ENCODE measurements around the gene SLF2.
A peak's percentile ranks its signal among the peaks of the same experiment; 100 is the strongest.

SLF2 gene, protein sequence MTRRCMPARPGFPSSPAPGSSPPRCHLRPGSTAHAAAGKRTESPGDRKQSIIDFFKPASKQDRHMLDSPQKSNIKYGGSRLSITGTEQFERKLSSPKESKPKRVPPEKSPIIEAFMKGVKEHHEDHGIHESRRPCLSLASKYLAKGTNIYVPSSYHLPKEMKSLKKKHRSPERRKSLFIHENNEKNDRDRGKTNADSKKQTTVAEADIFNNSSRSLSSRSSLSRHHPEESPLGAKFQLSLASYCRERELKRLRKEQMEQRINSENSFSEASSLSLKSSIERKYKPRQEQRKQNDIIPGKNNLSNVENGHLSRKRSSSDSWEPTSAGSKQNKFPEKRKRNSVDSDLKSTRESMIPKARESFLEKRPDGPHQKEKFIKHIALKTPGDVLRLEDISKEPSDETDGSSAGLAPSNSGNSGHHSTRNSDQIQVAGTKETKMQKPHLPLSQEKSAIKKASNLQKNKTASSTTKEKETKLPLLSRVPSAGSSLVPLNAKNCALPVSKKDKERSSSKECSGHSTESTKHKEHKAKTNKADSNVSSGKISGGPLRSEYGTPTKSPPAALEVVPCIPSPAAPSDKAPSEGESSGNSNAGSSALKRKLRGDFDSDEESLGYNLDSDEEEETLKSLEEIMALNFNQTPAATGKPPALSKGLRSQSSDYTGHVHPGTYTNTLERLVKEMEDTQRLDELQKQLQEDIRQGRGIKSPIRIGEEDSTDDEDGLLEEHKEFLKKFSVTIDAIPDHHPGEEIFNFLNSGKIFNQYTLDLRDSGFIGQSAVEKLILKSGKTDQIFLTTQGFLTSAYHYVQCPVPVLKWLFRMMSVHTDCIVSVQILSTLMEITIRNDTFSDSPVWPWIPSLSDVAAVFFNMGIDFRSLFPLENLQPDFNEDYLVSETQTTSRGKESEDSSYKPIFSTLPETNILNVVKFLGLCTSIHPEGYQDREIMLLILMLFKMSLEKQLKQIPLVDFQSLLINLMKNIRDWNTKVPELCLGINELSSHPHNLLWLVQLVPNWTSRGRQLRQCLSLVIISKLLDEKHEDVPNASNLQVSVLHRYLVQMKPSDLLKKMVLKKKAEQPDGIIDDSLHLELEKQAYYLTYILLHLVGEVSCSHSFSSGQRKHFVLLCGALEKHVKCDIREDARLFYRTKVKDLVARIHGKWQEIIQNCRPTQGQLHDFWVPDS

DNA sequence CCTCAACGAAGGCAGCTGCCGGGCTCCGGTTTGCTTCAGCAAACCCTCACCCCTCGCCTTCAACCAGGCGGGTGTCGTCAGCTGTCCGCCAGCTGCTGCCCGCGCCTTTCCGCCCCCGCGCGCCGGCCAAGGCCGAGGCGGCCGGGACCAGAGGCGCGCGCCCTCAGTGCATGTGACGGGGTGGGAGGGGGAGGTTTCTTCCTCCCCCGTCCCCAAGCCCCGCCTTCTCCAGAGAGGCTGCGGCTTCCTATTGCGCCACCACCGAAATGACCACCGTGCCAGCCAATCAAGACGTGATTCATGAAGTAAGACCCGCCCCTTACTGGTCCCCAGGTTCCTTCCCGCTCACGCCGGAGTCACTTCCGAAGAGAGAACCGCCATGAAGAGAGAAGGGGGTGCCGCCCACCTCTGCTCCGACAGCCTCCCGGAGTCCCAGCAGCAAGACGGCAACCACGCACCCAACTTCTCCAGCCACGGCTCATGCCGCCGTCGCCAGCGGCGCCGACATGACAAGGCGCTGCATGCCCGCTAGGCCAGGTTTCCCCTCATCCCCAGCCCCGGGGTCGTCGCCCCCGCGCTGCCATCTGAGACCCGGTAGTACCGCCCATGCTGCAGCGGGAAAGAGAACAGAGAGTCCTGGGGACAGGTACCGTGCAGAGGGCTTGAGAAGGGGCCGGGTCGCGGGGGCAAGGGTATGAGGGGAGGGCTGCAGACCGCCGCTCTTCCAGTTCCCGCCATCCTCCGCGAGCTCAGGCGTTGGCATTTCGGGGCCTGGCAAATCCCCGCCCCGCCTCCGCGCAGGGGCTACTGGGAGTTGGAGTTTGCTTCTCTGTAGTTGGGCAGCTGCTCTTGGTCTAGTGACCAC, at the start of gene SLF2:
SLF2 (plus strand) TSS at position 359 of the 865 bp plus-strand sequence; CDS start at position 507, 148 bp downstream.
- peak; percentile 98 for DNase-seq

DNA sequence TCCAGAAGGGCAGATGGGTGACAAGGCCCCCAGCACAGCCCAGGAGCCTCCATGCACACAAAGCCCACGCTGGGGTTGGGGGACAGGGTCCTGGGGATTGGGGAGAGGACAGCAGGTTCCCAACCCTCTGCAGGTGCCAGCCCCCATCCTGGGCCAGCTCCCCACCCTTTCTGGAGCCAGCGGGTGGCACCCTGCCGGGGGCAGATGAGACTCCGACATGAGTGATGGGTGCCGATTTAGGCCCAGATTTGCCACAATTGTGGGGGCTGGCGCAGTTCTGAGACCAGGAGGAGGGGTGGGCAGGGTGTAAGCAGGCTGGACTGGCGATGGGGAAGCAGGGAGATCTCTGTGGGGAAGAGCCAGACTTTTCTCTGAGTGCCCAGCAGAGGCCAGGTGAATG, 49.3 kb upstream of the SLF2 start:
- no peak for DNase-seq

DNA sequence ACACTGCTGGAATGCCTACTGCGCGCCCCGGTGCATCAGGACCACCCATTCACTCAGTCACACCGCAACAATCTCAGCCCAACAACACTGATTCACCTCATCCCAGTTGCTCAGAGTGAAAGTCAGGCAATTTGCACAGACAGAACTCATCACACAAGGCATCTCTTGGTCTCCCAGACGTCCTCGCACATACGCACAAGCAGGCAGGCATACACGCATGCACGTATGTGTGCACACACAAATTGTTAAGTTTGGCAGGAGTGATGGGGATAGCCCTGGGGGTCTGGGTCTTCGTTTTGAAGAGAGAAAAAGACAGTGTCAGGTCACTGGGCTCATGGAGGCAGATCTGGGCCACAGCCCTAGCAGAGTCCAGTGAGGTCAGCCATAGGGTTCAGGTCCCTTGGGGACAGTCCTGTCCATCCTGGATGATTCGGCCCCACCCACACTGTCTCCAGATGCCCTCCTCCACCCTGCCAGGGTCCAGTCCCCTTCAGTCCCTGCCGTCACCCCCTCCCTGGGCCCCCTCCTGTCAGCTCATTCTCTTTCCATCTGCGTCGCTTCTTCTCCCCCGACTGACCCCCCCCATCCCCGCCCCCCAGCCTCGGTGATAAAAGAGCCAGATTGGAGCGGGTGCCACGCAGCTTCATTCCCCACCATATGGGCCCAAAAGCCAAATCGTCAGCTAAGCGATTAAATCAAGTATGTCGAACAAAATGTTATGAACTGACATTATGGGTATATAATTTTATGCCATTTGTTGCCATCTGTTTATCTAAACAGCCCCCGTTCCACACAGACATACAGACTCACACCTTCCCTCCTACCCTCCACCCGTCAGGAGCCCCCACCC, 48.5 kb upstream of the SLF2 start:
- DNase-seq = no peak

DNA sequence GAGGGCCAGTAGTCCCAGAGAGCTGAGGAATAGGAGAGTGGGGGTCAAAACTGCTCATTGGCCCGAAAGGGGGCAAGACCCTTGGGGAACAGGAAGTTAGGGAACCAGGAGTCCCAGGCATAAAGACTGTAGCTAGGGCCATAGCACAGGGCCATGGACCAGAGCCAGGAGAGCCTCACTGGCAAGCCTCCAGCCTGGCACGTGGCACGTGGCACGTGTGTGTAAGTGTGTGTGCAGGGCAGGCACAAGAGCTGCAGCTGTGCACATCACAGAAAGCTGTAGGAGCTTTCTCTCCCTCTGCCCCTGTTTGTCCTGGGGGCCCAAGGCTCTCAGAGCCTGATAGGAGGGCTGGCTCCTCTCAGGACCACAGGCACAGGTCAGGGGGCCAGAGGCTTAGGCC, 47.8 kb upstream of the SLF2 start:
- DNase-seq = no peak

DNA sequence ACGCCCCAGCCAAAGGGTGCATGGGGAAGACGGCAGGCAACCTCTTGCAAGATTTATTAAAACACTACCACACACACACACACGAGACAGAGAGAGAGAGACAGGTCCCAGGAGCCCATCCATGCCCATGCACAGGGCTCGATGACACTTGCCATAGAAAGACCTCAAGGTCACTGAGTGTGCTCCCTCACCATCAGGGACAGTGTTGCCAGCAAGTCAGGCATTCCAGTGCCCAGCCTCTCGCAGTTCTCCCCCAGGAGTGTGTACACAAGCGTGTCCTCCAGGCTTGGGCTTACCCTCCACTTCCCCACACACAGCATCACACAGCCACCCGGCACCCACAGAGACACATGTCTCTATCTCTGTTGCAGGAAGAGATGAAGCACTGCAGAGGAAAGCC, 46.8 kb upstream of the SLF2 start:
- no peak for DNase-seq

DNA sequence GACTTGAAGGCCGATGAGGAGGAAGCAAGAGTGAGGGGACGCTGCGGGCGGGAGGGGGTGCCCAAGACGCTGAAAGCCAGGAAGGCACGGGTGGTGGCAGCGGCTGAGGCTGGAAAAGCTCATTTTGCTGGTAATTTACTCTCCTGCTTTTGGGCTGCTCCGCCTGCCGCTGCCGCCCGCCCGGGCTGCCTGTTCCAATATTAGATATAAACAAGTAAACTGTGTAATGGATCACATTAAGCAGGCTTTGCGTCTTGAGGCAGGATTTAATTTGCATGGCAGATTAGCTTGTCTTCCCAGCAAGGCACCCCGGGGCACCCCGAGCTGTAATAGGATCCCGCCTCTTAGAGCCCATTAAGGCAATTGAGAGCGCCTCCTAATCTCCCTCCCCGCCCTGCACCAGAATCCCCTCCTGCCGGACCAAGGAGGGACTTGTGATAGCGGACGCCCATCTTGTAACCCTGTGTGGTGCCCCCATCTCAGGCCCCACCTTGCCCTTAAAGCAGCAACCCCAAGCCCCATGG, 46.1 kb upstream of the SLF2 start:
- no peak for DNase-seq

DNA sequence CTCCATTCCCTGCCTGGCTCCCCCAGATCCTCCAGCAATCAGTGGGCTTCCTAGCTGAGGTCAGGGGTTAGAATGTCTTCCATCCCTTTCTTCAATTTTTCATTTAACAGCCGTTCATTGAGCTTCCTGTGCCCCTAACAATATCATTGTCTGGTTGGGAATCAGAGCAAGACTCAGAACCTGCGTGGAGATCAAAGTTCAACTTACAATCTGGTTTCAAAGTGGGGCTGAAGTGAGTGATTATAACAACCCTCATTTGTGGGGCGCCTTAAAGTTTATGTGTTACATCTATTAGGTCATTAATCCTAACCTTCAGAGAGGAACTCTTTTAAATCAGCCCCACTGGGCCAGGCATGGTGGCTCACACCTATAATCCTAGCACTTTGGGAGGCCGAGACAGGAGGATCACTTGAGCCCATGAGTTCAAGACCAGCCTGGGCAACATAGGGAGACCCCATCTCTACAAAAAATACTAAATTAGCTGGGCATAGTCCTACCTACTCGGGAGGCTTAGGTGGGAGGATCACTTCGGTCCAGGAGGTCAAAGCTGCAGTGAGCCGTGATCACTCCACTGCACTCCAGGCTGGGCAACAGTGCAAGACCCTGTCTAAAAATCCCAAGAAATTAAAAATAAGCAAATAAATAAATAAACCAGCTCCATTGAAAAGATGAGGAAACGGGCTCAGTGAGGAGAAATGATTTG, 45.4 kb upstream of the SLF2 start:
- DNase-seq = no peak

DNA sequence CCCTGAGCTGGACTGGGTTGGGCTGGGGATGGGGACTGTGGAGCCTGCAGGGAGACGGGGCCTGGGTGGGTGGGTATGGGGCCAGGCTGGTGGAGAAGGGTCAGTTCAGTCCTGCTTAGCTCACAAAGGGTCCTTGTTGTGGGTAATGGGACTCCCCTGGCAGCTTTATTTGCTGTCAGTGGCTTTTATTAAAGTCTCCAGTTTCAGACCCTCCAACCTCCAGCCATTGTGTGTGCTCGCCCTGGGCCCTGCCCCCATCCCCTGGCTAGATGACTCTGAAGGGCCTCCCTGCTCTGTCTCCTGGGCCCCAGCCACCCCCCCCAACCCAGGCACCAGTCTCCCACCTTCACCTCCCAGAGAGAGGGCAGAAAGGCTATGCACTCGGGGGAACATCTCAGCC, 44.4 kb upstream of the SLF2 start:
- DNase-seq = no peak

DNA sequence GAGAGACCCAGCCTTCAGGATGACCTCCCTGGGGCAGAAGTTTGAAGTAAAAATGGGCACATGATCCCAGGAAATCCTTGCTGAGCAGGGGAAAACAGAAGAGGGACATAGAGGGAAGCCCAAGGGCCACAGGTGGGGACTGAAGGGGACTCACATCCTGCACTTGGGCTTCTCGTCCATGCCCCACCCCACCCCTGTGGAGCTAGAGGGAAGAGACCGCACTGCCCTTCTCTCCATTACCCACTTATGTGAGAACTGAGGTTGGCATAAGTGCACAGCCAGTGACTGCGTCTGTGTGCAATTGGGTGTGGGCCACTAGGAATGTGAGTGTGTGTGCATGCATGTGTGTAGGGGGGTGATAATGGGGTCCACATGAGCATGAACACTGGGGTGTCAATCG, 43.4 kb upstream of the SLF2 start:
- no peak for DNase-seq

DNA sequence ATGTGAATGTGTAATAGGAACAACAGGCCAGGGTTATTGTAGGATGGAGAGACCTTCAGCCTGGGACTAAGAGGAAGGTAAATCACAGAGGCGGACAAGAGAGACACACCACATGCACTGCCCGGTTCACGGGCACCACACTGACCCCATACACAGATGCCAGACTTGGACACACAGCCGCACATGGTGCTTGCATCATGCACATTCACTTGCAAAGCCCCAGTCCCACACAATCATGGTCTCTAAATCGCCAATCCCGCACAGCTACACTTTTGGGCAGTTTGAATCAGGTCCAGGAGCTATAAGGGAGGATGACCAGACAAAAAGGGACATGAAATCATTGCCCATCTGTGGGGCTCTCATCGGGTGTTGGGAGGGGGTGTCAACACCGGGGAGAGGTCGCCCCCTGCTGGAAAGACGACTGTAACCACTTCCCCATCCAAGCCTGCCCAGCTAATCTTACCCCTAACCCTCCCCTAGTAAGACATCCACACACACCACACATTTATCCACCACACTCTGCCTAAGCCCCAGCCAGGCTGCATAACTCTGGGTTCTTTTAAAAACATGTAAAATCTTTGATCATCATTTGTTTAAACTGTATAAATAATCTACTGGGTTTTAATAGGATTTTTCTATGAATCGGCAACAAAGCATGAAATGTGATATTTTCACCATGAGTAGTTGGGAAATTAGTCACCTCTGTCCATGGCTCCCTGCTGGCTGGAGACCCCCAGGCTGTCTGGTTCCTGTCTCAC, 40.5 kb upstream of the SLF2 start:
- peak; percentile 51 for DNase-seq

DNA sequence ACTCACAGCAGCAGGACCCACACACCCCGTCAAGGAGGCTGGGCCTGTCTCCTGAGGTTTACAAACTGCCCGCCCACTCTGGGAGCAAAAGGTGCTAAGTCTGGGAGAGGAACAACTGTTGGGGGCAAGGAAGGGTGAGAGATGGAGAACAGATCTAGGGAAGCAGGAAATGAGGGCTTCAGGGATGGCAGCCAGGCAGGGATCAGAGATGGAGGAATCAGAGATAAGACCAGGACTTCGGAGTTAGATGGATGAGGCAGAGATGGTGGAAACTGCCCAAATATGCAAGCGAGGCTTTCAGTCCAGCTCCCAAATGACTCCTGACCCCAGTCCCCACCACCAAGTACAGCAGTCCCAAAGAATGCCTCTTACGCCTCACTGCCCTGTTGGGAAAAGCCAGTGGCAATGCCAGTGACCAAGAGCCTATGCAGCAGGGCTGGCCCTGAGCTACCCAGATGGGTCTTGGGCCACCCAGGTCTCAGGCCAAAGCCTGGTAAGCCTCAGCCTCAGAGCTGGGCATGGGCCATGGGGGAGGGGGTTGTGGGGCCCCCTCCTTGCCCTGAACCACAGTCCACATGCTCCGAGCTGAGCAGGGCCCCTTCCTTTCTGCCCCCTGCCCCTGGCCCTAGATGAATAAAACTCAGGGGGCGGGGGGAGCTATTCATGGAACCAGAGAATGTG, 39.5 kb upstream of the SLF2 start:
- DNase-seq = no peak

DNA sequence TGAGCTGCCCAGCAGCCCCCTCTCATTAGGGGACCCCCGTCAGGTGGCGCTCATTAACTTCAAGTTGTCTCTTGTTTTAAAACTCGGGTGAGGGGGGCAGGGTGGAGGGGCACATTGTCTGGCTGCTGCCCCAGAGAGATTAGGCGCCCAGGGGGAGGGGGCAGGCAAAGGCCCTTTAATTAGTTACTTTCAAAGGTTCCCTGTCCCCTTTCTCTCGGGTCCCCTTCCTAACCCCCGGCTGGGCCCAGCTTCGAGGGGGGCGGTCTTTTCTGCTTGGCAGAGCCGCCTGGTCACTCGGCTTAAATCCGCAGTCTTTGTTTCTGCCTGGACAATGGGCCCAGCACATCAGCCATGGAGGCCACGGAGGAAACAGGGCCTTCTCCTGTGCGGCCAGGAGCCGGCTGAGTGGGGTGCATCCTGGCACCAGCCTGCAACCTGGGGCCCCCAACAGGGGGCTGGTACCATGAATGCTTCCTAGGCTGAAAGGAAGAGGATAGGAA, 38.9 kb upstream of the SLF2 start:
- DNase-seq = no peak

DNA sequence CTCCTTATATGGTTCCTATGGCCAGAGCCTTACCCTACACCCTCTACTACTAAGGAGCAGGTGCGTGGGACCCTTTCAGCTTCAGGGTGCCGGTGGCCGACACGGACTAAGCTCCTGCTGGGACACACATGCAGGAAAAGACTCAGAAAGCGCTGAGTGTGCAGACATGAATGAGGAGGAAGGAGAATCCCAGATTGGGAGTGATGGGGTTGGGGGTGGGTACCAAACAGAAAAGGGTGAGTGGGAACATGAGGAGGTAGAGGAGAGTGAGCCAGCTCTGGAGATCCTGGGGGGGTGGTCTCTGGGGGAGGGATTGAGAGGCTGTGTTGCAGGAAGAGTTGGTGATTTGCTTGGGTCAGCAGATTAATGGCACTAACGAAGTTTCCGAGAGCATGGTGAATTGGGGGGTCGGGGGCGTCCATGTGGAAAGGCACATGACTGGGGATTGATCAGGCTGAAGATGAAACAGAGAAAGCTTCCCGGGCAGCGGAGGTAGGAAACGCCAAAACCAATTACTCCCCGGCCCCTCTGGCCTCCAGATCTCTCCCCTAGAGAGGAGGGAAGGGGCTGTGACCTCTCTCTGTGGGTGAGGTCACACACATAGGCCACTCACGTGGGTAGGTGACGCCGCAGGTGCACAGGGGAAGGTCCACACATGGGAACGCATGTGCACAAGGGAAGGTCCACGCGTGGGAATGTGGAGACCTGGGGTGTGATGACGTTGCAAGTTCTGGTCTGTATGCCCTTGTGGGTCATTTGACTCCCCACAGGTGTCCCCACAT, 37.9 kb upstream of the SLF2 start:
- DNase-seq = no peak

DNA sequence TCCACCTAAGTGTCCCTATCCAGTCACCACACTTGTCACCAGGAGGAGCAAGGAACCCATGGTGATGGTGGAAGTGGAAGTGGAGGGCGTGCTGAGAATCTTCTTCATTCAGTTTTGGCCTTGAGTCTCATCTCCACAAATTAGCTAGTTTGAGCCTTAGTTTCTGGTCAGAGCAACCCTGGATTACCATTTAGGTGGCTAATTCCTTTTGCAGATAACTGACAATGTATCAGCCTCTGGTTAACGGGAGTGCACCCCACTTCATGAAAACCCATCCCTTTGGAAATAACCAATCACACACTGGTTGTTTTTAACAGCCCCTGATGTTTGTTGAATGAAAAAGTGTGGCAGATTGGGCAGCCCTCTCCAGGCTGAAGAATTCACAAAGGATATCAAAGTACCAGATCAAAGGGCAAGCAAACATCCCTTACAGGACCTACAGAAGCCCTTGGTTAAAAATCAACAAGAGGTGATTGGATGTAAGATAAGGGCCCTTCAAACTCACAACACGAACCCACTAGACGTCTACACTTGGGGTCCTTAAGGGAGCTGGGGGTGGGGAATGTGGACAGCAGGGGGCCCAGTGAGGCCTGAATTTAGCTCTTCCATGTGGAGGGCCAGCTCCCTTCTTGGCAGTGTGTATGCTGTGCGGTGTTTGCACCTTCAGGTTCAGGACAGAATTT, 37.1 kb upstream of the SLF2 start:
- DNase-seq = no peak

DNA sequence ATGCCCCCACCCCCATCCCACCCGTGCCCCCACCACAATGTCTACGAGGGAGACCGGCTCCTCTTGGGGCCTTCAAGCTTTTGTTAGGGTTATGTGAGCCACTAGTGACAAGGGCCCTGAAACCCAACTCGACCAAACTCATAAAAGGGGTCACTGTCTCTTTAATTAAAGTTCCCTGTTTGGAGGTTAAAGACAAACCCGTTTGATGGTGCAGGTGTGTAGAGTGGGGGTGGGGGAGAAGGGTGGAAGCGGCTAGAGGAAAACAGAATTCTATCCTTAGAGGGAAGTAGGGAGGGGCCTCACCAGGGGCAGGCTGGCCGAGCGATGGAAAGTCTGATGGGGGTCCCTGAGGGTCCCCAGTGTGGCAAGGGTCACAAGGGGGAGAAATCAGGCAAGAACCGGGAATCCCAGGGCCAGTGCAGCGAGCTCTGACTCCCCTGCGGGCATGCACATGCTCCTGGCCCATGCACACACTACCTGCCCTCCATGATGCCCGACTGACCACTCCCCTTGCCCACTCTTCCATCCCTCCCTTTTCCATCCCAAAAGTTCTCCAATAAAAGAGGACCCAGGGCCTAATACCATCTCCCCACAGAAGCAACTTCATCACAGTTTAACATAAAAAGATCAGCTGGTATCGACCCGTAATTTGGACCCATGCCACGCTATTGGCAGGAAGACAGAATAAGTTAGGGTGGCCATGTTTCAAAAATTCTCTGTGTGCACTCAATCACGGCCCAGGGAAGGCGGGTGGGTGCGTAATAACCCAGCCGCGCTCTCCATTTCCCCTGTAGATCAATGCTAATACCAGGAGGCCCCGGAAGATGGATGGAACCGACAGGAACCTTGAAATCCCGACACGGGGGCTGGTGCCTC, 35.9 kb upstream of the SLF2 start:
- no peak for DNase-seq

DNA sequence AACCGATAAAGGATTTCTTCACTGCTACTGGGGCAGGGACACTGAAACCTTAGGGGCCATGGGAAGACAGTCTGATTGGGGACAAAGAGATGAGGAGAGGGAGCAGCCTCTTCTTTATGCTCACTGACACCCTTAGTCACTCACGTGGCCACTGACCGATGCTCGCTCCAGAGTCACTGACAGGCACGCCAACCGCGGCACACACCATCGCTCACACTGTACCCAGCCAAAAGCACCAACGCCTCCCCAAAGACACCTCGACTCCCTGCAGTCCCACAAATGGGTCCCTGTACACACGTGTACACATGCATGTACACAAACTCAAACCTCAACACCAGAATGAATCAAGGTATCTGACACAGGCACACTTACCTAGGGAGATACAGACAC, 35.3 kb upstream of the SLF2 start:
- DNase-seq = no peak
